Bronchial smooth muscle cell (primary cell): ENCODE data around the gene LBX2. TPM values are rescaled to one million over a fixed set of nuclear protein-coding genes. Genes with fewer than 3 reads are reported as not detected.

ENCODE experiments used
- total RNA-seq: library from RNA; depleted of rRNA; stranded (reverse); fragments of >200 nt; gene quantifications from 2 replicates; pipeline ENCODE4 v1.2.1, GENCODE V29; 2014

The LBX2 gene
- 3.8 and 6.4 TPM in 2 replicates for total RNA-seq

GRCh38 chr2:74499267-74499939 is at the start of gene LBX2:
LBX2 (minus strand) TSS chr2:74499603; CDS start chr2:74499537, 66 bp downstream.

DNA sequence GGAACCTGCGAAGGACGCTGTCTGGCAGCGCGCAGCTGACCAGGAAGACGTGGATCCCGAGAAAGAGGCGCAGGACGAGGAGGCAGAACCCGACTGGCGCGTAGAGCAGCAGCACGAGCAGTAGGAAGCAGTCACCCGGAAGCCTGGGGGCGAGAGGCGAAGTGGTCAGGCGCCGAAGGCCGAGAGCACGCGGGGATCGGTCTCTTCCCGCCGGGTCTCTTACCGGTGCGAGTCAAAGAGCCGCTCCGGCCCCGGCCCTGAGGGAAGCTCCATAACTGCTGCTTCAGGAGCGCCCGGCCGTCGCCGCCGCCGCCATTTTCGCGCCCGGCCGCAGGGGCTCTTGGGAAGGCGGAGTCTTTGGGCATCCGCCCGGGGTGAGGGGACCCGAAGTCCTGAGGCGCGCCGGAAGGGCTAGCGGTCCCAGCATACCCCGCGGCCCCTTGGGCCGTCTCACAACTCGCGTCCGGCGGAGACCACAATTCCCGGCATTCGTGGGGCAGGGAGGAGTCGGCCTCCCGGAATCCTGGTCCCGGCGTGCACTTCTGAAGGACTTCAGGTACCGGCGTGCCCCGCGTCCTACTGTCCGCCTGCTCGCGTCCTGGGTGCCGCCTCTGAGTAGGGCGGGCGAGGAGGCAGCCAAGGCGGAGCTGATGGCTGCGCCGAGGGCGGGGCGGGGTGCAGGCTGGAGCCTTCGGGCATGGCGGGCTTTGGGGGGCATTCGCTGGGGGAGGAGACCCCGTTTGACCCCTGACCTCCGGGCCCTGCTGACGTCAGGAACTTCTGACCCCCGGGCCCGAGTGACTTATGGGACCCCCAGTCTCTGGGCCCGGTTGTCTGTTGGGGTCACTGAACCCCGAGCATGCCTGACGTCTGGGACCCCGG is 30.2 kb upstream of the LBX2 start, which contains the start of the genes AUP1 and HTRA2:
Gene AUP1 (minus strand): TSS at position 350 of the 882 bp plus-strand sequence. CDS start 77 bp downstream, at position 273.
Gene HTRA2 (plus strand): TSS at position 577 of the 882 bp plus-strand sequence. CDS start 74 bp downstream, at position 651.

DNA sequence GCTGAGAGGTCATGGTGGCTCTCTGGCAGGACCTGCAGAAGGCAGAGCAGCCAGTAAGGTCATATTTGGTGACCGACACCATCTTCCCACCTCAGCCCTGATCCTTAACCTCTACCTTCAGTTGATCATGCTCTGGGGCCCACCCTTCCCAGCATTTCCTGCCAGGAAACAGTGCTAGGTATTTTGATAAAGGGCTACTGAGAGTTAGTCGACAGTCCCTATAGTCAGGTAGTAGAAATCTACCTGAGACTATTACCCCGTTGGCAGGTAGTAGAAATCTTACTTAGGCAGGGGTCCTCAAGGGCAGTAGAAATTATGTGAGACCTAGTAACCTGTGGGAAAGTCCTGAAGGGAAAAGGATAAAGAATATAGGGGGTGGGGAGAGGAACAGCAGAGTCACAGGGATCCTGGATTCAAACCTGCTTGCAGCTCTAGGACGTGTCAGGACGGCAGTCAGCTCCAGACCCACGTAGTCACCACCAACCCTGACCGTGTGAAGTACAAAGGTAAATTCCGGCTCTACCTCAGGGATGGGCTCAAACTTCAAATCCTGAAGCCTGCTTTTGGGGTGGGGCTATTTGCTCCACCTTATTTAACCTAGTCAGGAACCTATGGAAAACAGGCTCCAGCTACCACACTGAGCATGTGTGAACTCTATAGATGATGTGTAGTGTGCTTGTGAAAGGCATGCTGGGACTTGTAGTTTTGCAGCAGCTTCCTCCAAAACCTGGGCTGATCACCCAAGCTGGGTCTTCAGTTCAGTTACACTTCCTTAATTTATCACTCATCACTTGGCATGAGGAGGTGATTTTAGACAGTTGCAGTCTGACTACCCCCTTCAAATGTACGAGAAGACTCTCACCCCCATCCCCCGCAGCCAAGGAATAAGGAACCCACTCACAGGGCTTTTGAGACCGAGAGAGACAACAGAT is 26.6 kb upstream of the LBX2 start, which contains the start of gene DQX1:
Gene DQX1 (minus strand): TSS at position 515 of the 932 bp plus-strand sequence. CDS start 502 bp downstream, at position 13.

DNA sequence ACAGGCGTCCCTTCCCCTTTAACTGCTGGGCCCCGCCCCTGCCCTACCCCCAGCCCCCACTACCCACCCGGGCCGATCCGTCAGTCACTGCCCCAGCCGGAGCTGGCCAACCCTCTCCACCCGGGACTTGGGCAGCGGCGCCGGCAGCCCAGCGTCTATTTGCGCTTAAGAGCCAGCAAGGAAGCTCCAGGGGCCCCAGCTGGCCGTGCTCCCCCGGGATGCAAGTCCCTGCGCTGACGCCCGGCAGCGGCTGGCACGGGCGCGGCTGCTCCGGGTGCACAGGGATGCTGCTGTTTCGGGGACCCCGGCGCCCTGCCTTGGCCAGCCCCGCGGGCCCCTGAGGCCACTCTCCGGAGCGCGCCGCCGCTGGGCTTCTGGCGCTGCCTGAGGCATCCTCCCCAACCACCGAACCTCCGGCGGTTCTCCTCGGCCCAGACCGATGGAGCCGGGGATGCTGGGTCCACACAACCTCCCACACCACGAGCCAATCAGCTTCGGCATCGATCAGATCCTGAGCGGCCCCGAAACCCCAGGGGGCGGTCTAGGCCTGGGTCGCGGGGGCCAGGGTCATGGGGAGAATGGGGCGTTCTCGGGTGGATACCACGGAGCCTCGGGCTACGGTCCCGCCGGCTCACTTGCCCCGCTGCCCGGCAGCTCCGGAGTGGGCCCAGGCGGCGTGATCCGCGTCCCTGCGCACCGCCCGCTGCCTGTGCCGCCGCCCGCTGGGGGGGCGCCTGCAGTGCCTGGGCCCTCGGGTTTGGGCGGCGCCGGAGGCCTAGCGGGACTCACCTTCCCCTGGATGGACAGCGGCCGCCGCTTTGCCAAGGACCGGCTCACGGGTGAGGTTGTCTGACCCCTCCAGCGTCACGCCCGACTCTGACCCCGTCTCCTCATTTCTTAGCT is 15.2 kb upstream of the LBX2 start, which contains the start of gene TLX2:
Gene TLX2 (plus strand): TSS at position 83 of the 903 bp plus-strand sequence. CDS start 357 bp downstream, at position 440.

GRCh38 chr2:74507145-74507925 is 7.9 kb upstream of the LBX2 start, which contains the start of gene PCGF1:
PCGF1 (minus strand) TSS chr2:74507695; CDS start chr2:74507668, 27 bp downstream.

DNA sequence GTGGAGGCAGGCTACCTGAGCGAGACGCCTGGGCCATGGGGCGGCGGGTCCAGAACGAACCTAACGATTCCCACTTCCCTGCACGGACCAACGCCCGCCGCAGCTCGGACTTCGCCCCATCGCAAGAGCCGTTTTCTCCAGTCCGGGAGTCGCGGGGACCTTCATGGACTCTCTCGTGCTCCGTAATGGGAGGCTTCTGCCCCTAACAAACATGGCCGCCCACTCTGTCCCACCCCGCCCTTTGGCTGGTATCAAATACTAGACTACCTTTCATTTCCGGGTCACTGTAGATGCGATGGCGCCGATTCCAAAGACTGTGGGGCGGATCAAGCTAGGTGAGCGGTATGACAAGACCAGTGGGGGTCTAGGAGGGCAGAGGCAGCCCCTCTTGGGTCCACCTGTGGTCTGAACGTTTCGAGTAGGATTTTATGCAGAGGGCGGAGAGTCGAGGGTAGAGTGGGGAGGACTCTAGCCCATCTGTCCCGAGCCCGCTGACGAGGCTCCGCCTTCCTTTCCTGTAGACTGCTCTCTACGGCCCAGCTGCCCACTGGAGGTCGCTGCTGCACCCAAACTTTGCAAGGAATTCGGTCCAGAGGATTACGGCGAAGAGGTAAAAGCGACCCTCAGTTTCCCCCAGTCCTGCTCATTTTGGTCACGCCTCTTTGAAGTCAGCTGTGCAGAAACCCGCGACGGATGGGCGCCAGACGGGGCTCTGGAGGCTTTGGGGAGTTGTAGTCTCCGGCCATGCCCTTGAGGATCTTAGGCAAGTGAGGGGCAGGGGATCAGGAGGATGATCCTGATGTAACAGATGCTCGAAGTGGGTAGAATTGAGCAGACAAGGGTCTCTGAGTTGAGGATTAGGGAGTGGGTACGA is 16.4 kb downstream of the LBX2 start, which contains the start of the genes CCDC142 and TTC31:
Gene CCDC142 (minus strand): TSS at position 198 of the 874 bp plus-strand sequence. CDS start 161 bp downstream, at position 37.
Gene TTC31 (plus strand): TSS at position 281 of the 874 bp plus-strand sequence. CDS start 15 bp downstream, at position 296.

DNA sequence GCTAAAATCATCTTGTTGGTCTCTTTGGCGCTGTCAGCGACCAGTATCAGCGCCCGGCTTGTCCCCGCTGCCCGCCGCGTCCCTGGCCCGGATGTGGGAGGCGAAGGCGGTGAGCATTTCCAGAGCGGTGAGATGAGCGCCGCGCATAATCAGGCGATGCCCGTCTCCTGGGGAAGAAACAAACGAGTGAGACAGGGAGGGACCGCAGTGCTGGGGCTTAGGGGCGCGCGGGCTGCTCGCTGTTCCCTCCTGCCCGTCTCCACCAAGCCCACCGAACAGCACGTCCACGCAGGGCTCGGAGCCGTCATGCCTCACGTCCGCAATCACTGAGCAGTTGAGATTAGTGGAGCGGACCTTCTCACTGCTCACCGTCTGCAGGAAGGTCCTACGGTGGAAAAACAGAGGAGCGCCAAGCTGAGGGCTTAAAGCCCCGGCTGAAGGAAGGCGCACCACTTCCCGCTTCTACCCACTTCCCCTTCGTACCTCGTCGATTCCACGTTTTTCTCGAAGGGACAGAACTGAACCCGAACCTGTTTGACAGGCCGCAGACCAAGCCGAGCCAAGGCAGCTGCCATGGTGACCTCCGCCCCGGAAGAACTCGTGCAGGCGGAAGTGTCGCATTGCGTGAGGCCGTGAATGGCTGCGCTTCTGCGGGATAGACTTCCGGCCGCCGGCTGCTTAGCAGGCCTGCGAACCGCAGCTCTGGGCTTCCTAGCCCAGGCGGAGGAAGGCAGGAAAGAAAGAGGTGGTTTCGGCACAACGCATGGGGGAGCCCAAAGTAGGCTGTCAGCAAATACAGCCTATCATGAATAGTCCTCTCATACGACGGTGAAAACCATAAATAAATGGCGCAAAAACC is 27.1 kb downstream of the LBX2 start, which contains the start of gene MRPL53:
Gene MRPL53 (minus strand): TSS at position 595 of the 859 bp plus-strand sequence. CDS start 20 bp downstream, at position 575.

DNA sequence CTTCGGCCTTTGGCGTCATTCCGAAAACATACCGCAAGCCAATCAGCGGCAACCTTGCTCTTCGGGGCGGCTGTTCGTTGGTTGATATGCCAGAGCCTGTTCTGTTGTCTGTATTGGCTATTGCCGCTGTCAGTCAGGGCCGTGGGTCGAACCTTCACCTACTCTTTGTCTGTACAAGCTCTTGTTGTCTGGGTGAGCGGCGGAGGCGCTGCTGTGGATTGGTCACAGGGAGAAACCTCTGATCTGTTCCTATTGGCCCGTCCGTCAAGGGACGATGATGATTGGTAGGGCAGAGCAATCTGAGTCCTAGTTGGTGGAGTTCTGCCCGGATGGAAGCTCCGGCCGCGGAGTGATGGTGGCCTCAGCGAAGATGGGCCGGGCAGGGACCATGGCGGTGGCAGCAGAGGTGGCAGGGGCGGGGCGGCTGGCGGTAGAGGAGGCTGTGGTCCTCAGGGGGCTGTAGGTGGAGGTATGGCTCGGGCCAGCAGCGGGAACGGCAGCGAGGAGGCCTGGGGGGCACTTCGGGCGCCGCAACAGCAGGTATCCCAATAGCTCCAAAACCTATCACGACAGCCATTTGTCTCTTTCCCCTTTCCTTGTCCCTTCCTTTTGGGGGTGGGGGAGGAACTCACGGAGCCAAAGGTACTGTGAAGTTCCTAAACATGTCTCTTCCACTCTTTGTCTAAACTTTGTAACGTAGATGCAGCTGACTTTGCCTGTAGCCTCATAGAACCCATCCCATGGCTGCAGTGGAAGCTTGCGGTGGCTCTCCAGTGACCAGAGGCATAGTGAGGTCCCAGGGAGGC is 41.1 kb downstream of the LBX2 start, which contains the start of gene WBP1:
Gene WBP1 (plus strand): TSS at position 307 of the 806 bp plus-strand sequence. CDS start 165 bp downstream, at position 472.

DNA sequence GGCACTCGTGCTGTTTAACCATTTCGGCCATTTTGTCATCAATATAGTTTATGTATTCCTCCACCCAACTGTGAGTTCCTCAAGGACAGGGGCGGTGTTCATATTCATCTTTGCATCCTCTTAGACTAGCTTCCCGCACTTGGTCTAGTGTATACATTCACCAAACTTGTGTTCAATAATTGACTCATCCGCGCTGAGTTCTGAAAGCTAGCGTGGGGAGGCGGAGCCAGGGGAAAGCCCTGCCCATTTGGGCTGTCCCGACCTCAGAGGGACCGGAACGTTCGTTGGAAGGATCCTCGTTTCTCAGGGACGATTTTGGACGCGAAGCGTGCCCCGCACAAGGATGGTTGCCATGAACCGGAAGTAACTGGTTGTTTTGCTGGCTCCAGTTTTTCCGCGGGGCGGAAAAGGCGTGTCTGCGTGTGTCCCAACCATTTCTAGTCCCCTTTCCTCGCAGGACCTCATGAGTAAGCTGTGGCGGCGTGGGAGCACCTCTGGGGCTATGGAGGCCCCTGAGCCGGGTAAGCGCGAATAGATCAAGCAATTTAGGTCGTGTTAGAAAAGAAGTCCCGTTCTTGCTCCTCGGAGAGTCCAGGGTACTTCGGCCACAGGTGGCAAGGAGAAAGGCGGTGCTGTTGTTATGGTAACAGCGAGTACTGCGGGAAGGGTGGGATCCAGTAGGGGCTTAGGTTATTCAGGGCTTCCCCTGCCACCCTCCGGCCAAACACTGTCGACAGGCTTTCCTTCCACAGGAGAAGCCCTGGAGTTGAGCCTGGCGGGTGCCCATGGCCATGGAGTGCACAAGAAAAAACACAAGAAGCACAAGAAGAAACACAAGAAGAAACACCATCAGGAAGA is 44.5 kb downstream of the LBX2 start, which contains the start of gene INO80B:
Gene INO80B (plus strand): TSS at position 434 of the 858 bp plus-strand sequence. CDS start 30 bp downstream, at position 464.

Other genes with a start within 250 kb of the LBX2 start
- 0.16 and 0.26 TPM in 2 replicates for gene SLC4A5, start 156.2 kb downstream of the LBX2 start, total RNA-seq
- gene DCTN1, start 119.3 kb downstream of the LBX2 start, total RNA-seq = 239 and 256 TPM in 2 replicates
- 0.79 and 1.4 TPM in 2 replicates for gene C2orf81, start 78.0 kb downstream of the LBX2 start, total RNA-seq
- 28.6 and 30.6 TPM in 2 replicates for gene WDR54, start 77.9 kb downstream of the LBX2 start, total RNA-seq
- gene RTKN, start 57.7 kb downstream of the LBX2 start, total RNA-seq = 17.8 and 18.1 TPM in 2 replicates
- 14.2 and 30.1 TPM in 2 replicates for gene INO80B, start 44.5 kb downstream of the LBX2 start, total RNA-seq
- 79.4 and 88.0 TPM in 2 replicates for gene WBP1, start 41.2 kb downstream of the LBX2 start, total RNA-seq
- 28.0 and 33.4 TPM in 2 replicates for gene MOGS, start 34.2 kb downstream of the LBX2 start, total RNA-seq
- 68.4 and 79.9 TPM in 2 replicates for gene MRPL53, start 26.9 kb downstream of the LBX2 start, total RNA-seq
- 15.9 and 21.0 TPM in 2 replicates for gene CCDC142, start 16.6 kb downstream of the LBX2 start, total RNA-seq
- 7.6 and 9.1 TPM in 2 replicates for gene TTC31, start 16.5 kb downstream of the LBX2 start, total RNA-seq
- 28.2 and 34.9 TPM in 2 replicates for gene PCGF1, start 8.1 kb upstream of the LBX2 start, total RNA-seq
- 1.4 TPM in 2 replicates for gene TLX2, start 14.8 kb upstream of the LBX2 start, total RNA-seq
- gene DQX1, start 26.6 kb upstream of the LBX2 start, total RNA-seq = 0.16 TPM in 1 of 2 replicates, not detected in the other
- 58.5 and 79.5 TPM in 2 replicates for gene AUP1, start 30.1 kb upstream of the LBX2 start, total RNA-seq
- 43.2 and 63.9 TPM in 2 replicates for gene HTRA2, start 30.3 kb upstream of the LBX2 start, total RNA-seq
- 23.6 and 30.0 TPM in 2 replicates for gene LOXL3, start 54.3 kb upstream of the LBX2 start, total RNA-seq
- gene DOK1, start 55.1 kb upstream of the LBX2 start, total RNA-seq = 22.7 and 31.5 TPM in 2 replicates
- gene M1AP, start 148.7 kb upstream of the LBX2 start, total RNA-seq = not detected in 2 replicates
- gene SEMA4F, start 154.6 kb upstream of the LBX2 start, total RNA-seq = 3.3 and 4.1 TPM in 2 replicates